DOHH2 (cell line): ENCODE data around the gene TMEM151A.

Experiments used
- H3F3A ChIP-seq: fragments of 200-600 bp; sonication (generic), shearing (Covaris generic); 2 replicates; pipeline ENCODE4 v1.6.0; 2016; ENCODE audit warnings: antibody characterized with exemption, mild to moderate bottlenecking; ENCODE audit not compliant: control insufficient read depth, insufficient read depth
- H3K27ac ChIP-seq: fragments of 200-600 bp; sonication (generic); 2 replicates; pipeline ENCODE4 v1.5.1; 2014; ENCODE audit warnings: low read depth, mild to moderate bottlenecking, low read length, moderate library complexity
- H3K27me3 ChIP-seq: fragments of 200-600 bp; sonication (generic); 2 replicates; pipeline ENCODE4 v1.6.1; 2014; ENCODE audit warnings: mild to moderate bottlenecking, low read length, mixed read lengths; ENCODE audit not compliant: control insufficient read depth
- H3K36me3 ChIP-seq: fragments of 200-600 bp; sonication (generic); 2 replicates; pipeline ENCODE4 v1.6.1; 2014; ENCODE audit warnings: mild to moderate bottlenecking, low read length, moderate library complexity, mixed read lengths; ENCODE audit not compliant: control insufficient read depth
- H3K4me1 ChIP-seq: fragments of 200-600 bp; sonication (generic); 2 replicates; pipeline ENCODE4 v1.6.1; 2014; ENCODE audit warnings: mild to moderate bottlenecking, low read length, mixed read lengths; ENCODE audit not compliant: control insufficient read depth
- H3K4me2 ChIP-seq: fragments of 200-600 bp; sonication (generic); 2 replicates; pipeline ENCODE4 v1.6.0; 2014; ENCODE audit warnings: mild to moderate bottlenecking, low read length, moderate library complexity
- H3K4me3 ChIP-seq: fragments of 200-600 bp; sonication (generic); 2 replicates; pipeline ENCODE4 v1.5.1; 2014; ENCODE audit warnings: mild to moderate bottlenecking, low read length, mixed read lengths
- H3K79me2 ChIP-seq: fragments of 200-600 bp; sonication (generic); 2 replicates; pipeline ENCODE4 v1.6.1; 2014; ENCODE audit warnings: mild to moderate bottlenecking, low read length, mixed read lengths; ENCODE audit not compliant: control insufficient read depth
- H3K9me2 ChIP-seq: fragments of 200-600 bp; sonication (generic); replicated peaks from 2 replicates; pipeline ENCODE4 v1.6.1; 2014; ENCODE audit warnings: mild to moderate bottlenecking, low read length, mixed read lengths; ENCODE audit not compliant: control insufficient read depth
- H3K9me3 ChIP-seq: fragments of 200-600 bp; sonication (generic); 2 replicates; pipeline ENCODE4 v1.6.1; 2014; ENCODE audit warnings: antibody characterized with exemption, low read length, mixed read lengths; ENCODE audit not compliant: control insufficient read depth, insufficient read depth
- H4K20me1 ChIP-seq: fragments of 200-600 bp; sonication (generic); 2 replicates; pipeline ENCODE4 v1.6.0; 2014; ENCODE audit warnings: low read depth, mild to moderate bottlenecking, antibody characterized with exemption, low read length, moderate library complexity; ENCODE audit not compliant: control insufficient read depth, insufficient read depth
- CTCF ChIP-seq: fragments of 200-600 bp; sonication (generic); IDR thresholded peaks from one replicate; pipeline ENCODE4 v1.5.1; 2014; ENCODE audit warnings: antibody characterized with exemption, mild to moderate bottlenecking, low read depth, low read length; ENCODE audit not compliant: poor library complexity, severe bottlenecking
- EZH2phosphoT487 ChIP-seq: fragments of 200-600 bp; sonication (generic); IDR thresholded peaks from 2 replicates; pipeline ENCODE4 v1.6.1; 2017; ENCODE audit warnings: borderline replicate concordance, mild to moderate bottlenecking, antibody characterized with exemption, low read length, moderate library complexity, mixed read lengths

The TMEM151A gene

GRCh38 chr11:66315498-66315885 is 23.8 kb downstream of the TMEM151A start:
- H4K20me1 ChIP-seq: no peaks in the 10 kb centered on the region
- peaks cover 49% of the 10 kb centered on the region for H3K4me1 ChIP-seq
- H3K4me3 ChIP-seq: no peak overlapping the region

DNA sequence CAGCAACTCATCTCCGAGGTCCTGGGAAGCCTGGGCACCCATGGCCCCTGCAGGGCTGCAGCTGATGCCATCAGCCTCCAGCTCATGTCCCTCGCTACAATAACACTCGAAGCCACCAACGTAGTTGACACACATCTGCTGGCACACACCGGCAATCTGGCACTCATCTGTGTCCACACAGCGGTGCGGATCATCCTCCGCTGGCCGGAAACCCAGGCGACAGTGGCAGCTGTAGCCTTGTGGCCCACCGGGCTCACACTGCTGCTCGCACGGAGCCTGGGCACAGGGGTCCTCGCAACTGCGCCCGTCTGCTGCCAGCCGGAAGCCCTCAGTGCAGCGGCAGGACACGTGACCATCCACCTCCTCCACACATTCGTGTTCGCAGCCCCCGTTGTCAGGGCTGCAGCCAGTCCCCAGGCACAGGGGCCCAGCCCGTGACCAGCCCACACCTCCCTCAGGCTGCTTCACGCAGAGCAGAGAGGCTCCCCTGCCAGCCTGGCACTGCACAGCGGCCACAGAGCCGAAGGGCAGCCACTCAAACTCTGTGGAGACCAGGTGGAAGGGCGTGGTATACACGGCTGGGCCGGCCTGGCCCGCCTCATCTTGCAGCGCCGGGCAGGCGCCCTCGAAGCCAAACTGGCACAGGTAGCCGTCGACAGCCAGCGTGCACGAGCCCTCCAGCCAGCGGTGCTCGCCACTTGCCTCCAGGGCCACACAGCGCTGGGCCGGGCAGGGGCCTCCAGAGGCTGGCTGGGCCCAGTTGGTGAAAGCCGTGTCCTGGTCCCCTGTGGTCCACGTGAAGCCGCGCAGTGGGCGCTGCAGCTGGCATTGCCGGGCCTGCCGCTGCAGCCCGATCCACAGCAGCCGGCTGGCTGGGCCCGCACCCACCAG is 24.5 kb downstream of the TMEM151A start:
- H3K27me3 ChIP-seq: no peaks in the 10 kb centered on the region
- TF ChIP-seq EZH2phosphoT487: no peak
- no peak for TF ChIP-seq CTCF
- peaks cover 11% of the 10 kb centered on the region for H3F3A ChIP-seq
- H3K9me3 ChIP-seq: peaks cover 3% of the 10 kb centered on the region; the same call in 1 of the 2 replicates
- no peaks in the 10 kb centered on the region for H3K79me2 ChIP-seq
- H4K20me1 ChIP-seq: no peaks in the 10 kb centered on the region
- no peak overlapping the region for H3K27ac ChIP-seq
- H3K9me2 ChIP-seq: no peaks in the 10 kb centered on the region
- peaks cover 49% of the 10 kb centered on the region for H3K4me1 ChIP-seq
- H3K36me3 ChIP-seq: no peaks in the 10 kb centered on the region
- H3K4me3 ChIP-seq: no peak overlapping the region
- H3K4me2 ChIP-seq: peak overlapping the region; percentile 92

More at GRCh38 chr11:66315498-66315885, 23.8 kb downstream of the TMEM151A start:
- Histone ChIP-seq H3K9me3 (peaks cover 3% of the 10 kb centered on the region; the same call in 1 of the 2 replicates), H3K36me3 (no peaks in the 10 kb centered on the region), H3F3A (peaks cover 11% of the 10 kb centered on the region), H3K27ac (no peak overlapping the region), H3K79me2 (no peaks in the 10 kb centered on the region), H3K27me3 (no peaks in the 10 kb centered on the region), H3K9me2 (no peaks in the 10 kb centered on the region), H3K4me2 (no peak overlapping the region)
- TF ChIP-seq CTCF (no peak), EZH2phosphoT487 (no peak)

DNA sequence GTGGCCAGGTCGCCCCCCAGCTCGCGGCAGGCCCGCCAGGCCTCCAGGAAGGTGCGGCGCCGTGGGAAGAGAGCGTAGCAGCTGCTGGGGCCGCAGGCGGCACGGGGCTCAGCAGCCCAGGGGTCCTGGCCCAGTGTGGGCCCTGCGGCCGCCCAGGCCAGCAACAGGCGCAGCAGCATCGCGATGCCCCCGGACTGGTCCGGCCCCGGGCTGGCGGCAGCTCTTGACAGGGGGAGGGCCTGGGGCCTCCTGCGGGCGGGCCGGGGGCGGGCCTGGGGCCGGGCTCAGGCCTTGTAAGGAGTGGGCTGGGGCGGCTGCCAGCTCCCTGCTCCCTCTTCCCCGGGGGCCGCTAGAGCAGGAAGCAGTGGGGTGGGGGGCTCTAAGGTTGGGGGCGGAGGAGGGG is 25.2 kb downstream of the TMEM151A start, which contains the start of gene CD248:
TSS of gene CD248 (minus strand) at position 196 of the 403 bp plus-strand sequence. CDS start at position 179, 17 bp downstream.
- TF ChIP-seq CTCF: no peak
- no peak for TF ChIP-seq EZH2phosphoT487
- Histone ChIP-seq H3K4me2 (peak within 1 kb of the TSS; percentile 92), H3K4me1 (peaks cover 49% of the 10 kb centered on the region), H3K36me3 (no peaks in the 10 kb centered on the region), H4K20me1 (no peaks in the 10 kb centered on the region), H3K4me3 (peak within 1 kb of the TSS; percentile 72), H3K27ac (peak within 1 kb of the TSS; percentile 94), H3K9me2 (no peaks in the 10 kb centered on the region), H3F3A (peaks cover 11% of the 10 kb centered on the region), H3K27me3 (no peaks in the 10 kb centered on the region), H3K79me2 (no peaks in the 10 kb centered on the region), H3K9me3 (peaks cover 7% of the 10 kb centered on the region; the same call in 1 of the 2 replicates)
